ENCODE measurements around the gene ARMH2.

The ARMH2 gene

GRCh38 chr6:24788031-24788665, 10.6 kb downstream of the ARMH2 start:
- ChIA-PET CTCF (interaction anchor here (0.7 to 1.2 kb wide), 4 partner anchors 10 to 283 kb away, joined by 3 to 4 read pairs (median 3); no protein-coding TSS in a partner anchor), POLR2A (interaction anchor here (1.0 kb wide), 1 partner anchor 10 kb away, joined by 3 read pairs; no protein-coding TSS in a partner anchor)
- TF ChIP-seq CTCF (IDR thresholded peaks at IDR 0.05; ENCODE audit: insufficient read depth, low read length, missing control alignments): no peak
- DNase-seq (ENCODE audit: low read depth, low spot score): no peak
- H3K4me3 ChIP-seq (ENCODE audit: low read depth, low read length): no peak overlapping the region

- TF ChIP-seq CTCF (IDR thresholded peaks at IDR 0.05; ENCODE audit: insufficient read depth, low read length, missing control alignments): no peak
- H3K4me3 ChIP-seq (ENCODE audit: low read depth, low read length): no peak overlapping the region
- ChIA-PET CTCF (no interaction called here), POLR2A (no interaction called here)
- no peak for DNase-seq (ENCODE audit: low read depth, low spot score)
These were observed 18.5 kb downstream of the ARMH2 start for GRCh38 chr6:24780206-24780605.

- no peak overlapping the region for H3K4me3 ChIP-seq (ENCODE audit: low read depth, low read length)
These were observed 19.2 kb downstream of the ARMH2 start for GRCh38 chr6:24779416-24780016.

GRCh38 chr6:24778878-24779277, 19.8 kb downstream of the ARMH2 start:
- ChIA-PET CTCF (interaction anchor here (1.1 to 1.7 kb wide), 3 partner anchors 198 to 292 kb away, joined by 3 to 7 read pairs (median 3); no protein-coding TSS in a partner anchor), POLR2A (no interaction called here)
- no peak for DNase-seq (ENCODE audit: low read depth, low spot score)
- TF ChIP-seq CTCF (IDR thresholded peaks at IDR 0.05; ENCODE audit: insufficient read depth, low read length, missing control alignments): no peak
- no peak overlapping the region for H3K4me3 ChIP-seq (ENCODE audit: low read depth, low read length)

More at GRCh38 chr6:24779416-24780016, 19.2 kb downstream of the ARMH2 start:
- ChIA-PET CTCF (interaction anchor here (1.7 kb wide), 1 partner anchor 291 kb away, joined by 7 read pairs; no protein-coding TSS in a partner anchor), POLR2A (no interaction called here)
- no peak for DNase-seq (ENCODE audit: low read depth, low spot score)
- TF ChIP-seq CTCF (IDR thresholded peaks at IDR 0.05; ENCODE audit: insufficient read depth, low read length, missing control alignments): no peak

- no peak overlapping the region for H3K4me3 ChIP-seq (ENCODE audit: low read depth, low read length)
- POLR2A ChIA-PET: no interaction called here
- TF ChIP-seq CTCF (IDR thresholded peaks at IDR 0.05; ENCODE audit: insufficient read depth, low read length, missing control alignments): no peak
- DNase-seq (ENCODE audit: low read depth, low spot score): no peak
- CTCF ChIA-PET: interaction anchor here (1.1 to 1.7 kb wide), 3 partner anchors 197 to 293 kb away, joined by 3 to 7 read pairs (median 3); no protein-coding TSS in a partner anchor
These were observed 20.6 kb downstream of the ARMH2 start for GRCh38 chr6:24778121-24778520.

GRCh38 chr6:24777227-24777626, 21.5 kb downstream of the ARMH2 start:
- ChIA-PET CTCF (interaction anchor here (1.4 kb wide), 1 partner anchor 241 kb away, joined by 4 read pairs; no protein-coding TSS in a partner anchor), POLR2A (no interaction called here)
- TF ChIP-seq CTCF (IDR thresholded peaks at IDR 0.05; ENCODE audit: insufficient read depth, low read length, missing control alignments): no peak
- no peak for DNase-seq (ENCODE audit: low read depth, low spot score)
- H3K4me3 ChIP-seq (ENCODE audit: low read depth, low read length): no peak overlapping the region
